EH (cell line): ENCODE measurements around the gene PHF20.
"Not testable (repeated sequence)": the region's sequence is repeated elsewhere in the genome, so short reads cannot be mapped to it uniquely, and the experiment has no call there.

ENCODE experiments used
- DNase-seq: peaks from one replicate; pipeline ENCODE4 v3.0.0-alpha.2; 2015; ENCODE audit warnings: low read depth

The PHF20 gene

DNA sequence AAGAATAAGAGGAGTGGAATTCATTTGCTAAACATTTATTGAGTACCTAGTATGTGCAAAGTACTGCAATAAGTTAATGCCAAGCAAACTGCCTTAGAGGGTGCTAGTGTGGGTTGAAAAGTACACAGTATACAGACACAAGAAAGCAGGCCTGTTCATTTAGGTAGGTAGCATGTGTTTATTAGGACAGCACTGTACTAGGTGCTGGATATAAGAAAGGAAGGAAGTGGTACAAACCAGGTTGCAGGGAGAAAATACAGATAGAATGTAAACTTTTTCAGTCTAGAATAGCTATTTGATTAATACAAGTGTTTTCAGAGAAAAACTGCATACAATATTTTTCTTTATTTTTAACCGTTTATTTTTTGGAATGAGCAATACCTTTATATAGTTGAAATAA is 68.1 kb downstream of the PHF20 start:
- no peak for DNase-seq

DNA sequence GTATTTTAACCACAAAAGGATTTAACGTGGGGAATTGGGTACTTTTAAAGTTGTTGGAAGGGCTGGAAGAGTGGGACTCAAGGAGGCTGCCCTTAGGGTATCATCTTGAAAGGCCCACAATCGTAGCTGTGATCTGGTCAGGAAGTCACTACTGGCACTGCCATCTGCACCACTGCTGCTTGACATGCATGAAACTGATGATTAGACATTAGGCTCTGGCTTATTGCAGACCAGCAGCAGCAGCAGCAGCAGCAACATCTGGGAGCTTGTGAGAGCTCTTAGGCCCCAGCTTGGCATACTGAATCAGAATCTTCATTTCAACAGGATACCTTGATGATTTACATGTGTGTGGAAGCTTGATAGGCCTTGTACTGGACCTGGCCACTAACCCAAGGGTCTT is 68.6 kb downstream of the PHF20 start:
- no peak for DNase-seq

DNA sequence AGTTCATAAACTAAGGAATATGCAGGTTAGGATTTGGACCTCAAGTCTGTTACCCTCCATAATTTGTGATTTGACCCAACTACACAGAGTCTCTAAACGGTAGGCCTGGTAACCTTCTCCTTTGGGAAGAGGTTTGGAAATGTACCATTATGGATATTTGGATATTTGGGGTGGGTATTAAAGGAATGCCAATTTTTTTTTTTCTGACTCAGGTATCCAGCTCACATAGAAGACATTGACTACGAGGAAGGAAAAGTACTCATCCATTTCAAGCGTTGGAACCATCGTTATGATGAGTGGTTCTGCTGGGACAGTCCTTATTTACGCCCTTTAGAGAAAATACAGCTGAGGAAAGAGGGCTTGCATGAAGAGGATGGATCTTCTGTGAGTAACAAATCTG is 70.5 kb downstream of the PHF20 start:
- no peak for DNase-seq

DNA sequence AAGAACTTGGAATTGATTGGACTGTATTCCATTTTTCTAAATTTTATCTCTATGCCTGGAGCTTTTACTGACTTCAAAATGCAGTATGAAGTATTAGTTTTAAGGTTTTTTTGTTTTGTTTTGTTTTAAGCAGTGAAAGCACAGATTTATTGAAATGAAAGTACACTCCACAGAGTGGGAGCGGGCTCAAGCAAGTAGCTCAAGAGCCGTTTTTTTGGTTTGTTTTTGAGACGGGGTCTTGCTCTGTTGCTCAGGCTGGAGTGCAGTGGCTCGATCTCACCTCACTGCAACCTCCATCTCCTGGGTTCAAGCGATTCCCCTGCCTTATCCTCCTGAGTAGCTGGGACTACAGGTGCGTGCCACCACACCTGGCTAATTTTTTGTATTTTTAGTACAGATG is 72.1 kb downstream of the PHF20 start:
- not testable (repeated sequence) for DNase-seq

DNA sequence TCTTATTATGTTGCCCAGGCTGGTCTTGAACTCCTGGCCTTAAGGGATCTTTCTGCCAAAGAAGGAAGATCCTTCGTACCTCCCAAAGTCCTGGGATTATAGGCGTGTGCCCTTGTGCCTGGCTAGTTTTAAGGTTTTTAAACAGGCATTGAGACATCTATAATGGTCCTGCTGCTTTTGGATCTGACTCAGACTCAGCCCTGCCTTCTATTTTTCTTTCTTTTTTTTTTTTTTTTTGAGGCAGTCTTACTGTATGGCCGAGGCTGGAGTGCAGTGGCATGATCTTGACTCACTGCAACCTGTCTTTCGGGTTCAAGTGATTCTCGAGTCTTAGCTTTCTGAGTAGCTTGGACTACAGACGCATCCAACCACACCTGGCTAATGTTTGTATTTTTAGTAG is 73.7 kb downstream of the PHF20 start:
- DNase-seq = peak; percentile 57

DNA sequence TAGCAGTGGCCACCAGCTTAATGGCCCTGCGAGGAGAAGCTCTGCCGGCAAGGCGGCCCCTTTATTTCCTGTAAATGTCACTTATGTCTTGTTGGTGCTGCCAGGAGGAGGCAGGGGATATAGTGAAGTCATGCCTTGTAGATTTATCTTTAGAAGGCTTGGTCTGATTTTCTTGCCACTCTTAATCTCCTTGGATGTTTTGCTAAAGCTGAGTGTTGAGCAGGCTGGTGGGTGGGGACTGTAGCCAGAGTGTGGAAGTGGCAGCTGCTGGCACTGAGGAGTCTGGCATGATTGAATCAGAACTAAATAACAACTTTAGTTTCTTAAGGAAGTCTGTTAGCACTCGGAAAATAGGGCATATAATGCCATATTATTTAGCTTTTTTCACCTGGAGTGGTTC is 77.9 kb downstream of the PHF20 start:
- DNase-seq = no peak

DNA sequence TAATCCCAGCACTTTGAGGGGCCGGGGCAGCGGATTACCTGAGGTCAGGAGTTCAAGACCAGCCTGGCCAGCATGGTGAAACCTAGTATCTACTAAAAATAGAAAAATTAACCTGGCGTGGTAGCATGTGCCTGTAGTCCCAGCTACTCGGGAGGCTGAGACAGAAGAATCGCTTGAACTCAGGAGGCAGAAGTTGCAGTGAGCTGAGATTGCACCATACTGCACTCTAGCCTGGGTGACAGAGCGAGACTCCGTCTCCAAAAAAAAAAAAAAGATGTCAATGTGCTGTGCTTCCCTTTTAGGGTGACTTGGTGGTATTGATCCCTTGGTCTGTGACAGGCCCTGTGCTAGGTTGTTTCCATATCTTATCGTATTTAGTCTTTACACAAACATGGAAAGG is 79.8 kb downstream of the PHF20 start:
- not testable (repeated sequence) for DNase-seq

DNA sequence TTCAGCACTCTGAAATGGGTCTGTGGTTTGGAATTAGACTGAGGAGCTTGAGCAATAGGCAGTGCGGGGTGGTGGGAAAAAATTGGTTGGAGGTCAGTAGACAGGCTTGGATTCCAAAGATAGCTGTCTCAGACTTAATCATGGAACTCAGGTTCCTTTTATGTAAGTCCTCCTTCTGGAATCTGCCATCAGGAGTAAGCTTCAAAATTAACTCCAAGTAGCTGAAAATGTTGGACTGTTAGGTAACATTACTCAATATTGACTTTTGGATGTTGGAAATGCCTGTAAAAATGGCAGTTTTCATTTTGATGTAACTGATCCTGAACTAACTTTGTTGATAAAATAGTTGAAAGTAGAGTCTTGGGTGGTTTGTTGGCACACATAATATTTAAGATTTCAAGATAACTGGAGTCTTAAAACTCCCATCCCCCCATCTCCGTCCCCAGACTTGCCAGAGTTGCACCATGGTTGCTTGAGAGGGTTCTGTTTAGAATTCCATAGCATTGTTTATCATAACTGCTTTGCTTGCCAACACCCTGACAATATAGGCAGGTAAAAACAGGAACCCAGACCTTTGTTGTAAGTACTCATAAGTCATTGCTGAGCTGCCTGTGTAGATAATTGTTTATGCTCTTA is 83.0 kb downstream of the PHF20 start:
- peak; percentile 85 for DNase-seq

DNA sequence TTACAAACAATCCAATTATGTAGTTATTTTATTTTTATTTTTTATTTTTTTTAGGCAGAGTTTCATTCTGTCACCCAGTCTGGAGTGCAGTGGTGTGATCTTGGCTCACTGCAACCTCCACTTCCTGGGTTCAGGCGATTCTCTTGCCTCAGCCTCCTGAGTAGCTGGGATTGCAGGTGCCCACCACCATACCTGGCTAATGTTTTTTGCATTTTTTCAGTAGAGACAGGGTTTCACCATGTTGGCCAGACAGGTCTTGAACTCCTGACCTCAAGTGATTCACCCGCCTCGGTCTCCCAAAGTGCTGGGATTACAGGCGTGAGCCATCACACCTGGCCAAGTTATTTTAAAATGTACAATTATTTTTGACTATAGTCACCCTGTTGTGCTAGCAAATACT is 83.8 kb downstream of the PHF20 start:
- DNase-seq = not testable (repeated sequence)

DNA sequence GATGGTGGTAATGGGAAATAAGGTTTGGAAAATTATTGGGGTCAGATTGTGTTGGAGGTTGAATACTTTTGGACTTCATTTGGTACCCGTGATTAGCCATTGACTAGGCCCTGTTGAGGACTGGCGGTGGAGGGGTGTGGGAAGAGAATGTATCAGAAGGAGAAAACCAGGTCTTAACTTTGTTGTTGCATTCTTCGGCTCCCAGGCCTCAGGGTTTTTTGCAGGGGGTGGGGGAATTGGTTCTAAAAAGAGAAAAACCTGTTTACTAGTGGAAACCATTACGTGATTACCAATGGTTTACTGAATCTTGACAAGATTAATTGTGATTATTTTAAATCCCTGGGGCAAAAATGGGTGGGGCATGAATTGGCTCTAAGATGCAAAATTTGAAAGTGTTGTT is 85.1 kb downstream of the PHF20 start:
- DNase-seq = no peak

DNA sequence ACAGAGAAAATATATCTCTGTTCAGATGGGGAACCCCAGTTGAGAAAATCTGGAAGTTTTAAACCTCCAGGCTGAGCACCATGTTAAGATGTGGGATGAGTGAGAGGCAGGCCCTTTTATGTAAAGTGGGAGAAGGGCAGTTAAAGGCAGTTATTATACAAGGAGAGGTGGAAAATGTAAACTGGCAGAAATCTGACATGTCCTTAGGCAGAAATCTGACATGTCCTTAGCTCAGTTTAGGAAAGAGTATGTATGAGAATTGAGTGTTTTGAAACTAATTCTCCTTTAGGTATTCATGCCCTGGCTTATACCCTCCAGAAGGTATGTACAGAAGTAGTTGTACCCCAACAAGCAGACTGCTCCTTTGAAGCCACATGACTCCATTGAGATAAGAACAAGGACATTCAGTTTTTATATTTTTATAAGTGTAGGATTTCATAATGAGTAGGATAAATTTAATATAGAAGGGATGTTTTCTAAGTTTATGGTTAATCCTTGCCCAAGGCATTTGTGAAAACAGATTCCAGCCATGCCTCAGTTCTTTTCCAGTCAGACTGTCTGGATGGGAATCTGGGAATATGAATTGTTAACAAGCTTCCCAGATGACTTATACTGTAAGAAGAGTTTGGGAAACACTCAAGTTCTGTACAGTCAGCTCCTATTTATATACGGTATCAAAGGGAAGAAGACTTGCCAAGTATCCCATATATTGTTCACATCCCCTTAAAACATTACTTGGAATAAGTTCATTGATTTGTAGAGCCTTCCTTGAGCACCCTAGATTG is 94.8 kb downstream of the PHF20 start:
- DNase-seq = peak; percentile 97

DNA sequence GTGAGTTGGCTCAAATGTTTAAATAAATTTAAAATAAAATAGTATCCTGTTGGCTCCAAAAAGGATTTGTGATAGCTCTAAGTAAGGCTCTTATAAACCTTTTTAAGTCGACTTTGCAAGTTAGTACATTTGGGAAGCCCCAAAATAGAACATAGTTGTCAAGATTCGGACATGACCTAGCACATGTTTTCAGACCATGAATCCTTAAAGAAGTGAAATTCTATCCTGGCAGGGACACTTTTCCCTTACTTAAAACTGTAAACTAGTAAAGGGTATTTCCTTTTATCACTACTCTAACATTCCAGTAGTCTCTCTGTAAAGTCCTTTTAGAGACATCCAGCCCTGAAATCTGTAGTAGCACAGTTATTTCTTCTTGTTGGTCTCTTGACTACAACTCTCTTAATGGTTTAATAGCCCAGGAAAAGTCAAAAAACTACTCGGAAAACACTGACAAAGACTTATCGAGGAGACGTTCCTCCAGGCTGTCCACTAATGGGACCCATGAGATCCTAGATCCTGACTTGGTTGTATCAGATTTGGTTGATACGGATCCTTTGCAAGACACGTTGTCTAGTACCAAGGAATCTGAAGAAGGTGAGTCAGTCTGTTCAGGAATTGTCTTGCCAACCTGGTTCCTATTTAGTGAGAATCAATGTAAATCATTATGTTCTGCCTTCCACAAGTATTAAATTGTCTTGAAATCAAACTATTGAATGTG is 98.9 kb downstream of the PHF20 start:
- peak; percentile 67 for DNase-seq

DNA sequence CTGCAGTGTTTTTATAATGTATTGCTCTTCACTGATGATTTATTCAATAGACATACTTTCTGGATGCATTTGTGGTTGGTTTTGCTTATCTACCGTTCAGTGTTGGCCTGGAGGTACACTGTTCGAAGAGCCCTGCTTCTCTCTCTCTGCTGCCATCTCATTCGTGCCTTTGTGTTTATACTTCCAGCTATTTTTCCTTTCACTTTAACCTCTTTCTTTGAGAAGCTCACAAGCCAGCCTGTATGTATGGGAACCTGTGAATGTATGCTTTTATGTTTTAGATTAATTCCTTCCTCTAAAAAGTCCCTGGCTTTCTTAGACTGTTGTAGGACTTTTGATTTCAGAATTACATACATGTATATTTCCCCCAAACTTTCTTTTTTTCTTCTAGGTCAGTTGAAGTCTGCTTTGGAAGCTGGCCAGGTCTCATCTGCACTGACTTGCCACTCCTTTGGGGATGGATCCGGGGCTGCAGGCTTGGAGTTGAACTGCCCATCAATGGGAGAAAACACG is 99.5 kb downstream of the PHF20 start:
- peak; percentile 64 for DNase-seq

DNA sequence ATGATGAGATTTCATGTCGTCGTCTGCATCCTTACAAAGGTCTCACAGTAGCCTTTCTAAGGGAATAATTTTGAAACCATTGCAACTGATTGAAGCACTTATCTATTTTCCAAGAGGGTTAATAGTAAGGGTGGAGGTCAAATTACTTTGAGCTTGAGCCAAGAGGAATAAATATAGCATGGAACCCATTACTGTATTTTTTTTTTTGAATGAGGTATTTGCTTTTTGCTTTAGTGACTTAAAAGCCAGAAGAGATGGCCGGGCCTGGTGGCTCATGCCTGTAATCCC is 104.2 kb downstream of the PHF20 start:
- peak; percentile 72 for DNase-seq

DNA sequence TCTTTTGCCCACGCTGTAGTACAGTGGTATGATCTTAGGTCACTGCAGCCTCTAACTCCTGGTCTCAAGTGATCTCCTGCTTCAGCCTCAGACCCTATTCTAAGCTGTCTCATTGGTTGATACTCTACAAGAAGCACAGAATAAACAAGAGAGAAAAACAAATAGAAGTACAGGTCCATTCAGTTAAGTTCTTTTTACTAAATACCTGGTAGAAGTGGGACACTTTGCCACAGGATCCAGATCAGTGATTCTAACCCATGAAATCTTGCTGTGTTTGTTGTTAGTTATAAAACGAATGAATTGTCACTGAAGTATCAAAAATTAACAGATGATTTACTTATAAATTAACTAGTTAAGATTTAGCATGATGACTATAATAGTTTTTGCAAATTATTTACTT is 105.8 kb downstream of the PHF20 start:
- DNase-seq = no peak

DNA sequence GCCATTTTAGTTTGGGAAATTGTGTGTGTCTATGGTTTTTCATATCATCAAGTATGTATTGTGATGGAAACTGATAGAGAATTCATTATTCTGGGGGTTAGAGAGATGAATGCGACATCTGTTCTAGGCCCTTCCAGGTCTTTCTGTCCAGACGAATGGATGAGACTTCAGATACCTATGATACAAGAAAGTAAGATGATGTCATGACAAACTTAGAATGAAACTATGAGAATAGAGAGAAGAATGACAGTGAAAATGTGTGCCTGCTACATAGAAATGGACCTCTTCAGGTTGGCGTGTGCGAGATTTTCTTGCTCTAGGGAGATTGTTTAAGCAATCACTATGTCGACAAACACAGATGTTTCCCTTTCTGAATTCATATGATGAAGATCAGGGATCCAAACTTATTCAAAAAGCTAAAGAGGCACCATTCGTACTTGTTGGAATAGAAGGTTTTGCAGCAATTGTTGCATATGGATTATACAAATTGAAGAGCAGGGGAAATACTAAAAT is 106.4 kb downstream of the PHF20 start:
- DNase-seq = no peak

DNA sequence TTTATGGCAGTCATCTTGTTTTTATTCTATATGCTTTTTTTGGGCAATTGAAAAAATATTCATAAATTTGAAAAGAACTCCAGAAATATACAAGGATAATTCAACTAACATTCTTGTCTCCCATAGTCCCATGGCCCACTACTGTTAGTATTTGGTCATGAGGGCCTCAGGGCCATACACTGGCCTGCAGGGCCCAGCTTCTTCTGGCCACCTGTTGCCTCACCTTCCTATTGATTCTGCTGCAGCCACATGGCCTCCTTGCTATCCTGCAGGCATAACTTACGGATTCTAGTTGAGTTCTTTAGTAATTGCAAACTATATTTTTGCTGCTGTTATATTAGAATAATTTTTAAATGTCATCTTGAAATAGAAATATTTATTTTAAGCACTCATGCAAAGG is 109.9 kb downstream of the PHF20 start:
- DNase-seq = no peak

DNA sequence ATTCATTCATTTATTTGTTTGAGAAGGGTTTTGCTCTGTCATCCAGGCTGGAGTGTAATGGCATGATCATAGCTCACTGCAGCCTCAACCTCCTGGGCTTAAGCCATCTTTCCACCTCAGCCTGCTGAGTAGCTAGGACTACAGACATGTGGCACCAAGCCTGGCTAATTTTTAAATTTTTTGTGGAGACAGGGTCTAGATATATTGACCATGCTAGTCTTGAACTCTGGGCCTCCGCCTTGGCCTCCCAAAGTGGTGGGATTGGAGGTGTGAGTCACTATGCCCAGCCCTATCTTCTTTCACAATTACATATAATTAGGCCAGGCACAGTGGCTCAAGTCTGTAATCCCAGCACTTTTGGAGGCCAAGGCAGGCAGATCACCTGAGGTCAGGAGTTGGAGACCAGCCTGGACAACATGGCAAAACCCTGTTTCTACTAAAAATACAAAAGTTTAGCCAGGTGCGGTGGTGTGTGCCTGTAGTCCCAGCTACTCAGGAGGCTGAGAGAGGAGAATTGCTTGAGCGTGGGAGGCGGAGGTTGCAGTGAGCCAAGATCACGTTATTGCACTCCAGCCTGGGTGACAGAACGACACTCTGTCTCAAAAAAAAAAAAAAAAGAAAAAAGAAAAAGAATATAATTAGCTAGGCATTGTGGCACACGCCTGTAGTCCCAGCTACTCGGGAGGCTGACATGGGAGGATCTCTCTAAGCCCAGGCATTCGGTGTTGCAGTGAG is 110.8 kb downstream of the PHF20 start:
- DNase-seq = peak; percentile 35

DNA sequence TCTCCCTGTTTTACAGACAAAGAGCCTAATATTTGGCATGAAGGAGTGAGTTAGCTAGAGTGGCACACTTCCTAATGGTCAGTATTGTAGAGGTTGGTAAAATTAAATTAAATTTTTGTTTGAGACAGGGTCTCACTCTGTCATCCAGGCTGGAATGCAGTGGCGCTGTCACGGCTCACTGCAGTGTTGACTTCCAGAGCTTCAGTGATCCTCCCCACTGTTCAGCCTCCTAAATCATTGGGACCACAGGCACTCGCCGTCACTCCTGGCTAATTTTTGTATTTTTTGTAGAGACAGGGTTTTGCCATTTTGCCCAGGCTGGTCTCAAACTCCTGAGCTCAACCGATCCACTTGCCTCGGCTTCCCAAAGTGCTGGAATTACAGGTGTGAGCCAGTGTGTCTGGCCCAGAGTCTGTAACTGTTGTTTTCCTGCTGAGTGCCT is 111.5 kb downstream of the PHF20 start:
- peak; percentile 59 for DNase-seq

DNA sequence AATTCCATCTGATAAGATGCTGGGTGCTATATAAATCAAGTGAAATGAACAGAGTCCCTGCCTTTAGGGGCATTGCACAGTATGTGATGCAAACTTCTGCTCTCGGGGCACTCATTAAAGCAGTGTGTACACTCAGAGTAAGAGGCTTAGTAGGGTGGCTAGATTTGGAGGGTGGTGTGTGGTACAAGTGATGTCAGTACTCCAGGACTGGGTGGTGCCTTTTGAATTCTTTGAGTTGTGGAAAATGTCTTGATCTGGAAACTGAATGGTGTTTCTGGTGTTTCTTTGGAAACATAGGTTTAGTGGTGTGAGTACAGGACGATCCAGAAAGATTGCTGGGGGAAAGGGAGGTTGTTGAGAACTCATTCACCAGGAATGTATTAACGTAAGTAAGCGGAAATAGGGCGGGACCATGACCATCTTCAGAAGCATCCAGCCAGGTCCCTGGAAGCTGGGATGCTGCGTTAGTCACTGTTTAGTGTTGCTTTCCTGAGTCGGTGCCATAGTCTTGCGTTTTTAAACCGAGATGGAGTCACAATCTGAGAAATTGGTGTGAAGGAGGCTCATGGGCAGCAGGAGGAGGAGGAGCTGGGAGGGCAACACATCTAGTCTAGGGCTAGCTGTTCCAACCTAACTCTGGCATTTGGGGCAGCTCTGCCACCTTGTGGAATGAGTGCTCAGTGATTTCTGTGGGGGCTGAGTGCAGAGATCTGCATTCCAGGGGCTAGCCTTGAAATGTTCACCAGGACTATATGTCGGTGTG is 112.1 kb downstream of the PHF20 start:
- peak; percentile 100 for DNase-seq

DNA sequence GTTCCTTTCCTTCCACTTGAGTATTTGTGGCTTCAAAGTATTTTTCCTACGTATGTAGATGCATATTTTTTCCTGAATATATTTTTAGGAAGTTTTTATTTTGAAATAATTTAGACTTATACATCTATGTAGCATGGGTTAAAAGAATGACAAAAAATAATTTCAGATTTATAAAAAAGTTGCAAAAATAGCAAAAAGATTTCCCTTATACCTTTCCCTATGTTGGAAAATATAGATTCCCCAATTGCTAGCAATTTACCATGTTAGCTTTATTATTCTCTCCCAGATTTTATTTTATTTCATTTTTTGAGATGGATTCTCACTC is 112.7 kb downstream of the PHF20 start:
- DNase-seq = no peak

DNA sequence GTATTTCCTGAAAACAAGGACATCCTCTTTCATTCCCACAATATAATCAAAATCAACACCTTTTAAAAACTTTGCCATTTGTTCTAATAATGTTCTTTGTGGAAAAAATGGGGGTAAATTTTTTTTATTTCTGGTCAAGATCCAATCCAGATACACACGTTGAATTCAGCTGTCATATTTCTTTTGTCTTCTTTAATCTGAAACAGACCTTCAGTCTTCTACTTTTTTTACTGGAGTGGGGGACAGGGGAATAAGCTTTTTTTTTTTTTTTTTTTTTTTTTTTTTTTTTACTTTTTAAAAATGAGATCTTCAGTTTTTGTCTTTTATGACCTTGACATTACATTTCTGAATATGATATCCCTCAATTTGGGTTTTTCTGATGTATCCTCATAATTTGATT is 113.4 kb downstream of the PHF20 start:
- no peak for DNase-seq
